HG02852 (cell line): ENCODE data around the gene TCEAL5.
A peak's percentile ranks its signal among the peaks of the same experiment; 100 is the strongest.
"Not testable (repeated sequence)": the region's sequence is repeated elsewhere in the genome, so short reads cannot be mapped to it uniquely, and the experiment has no call there.

ENCODE experiments used
- ATAC-seq: cut with Tn5 transposase; IDR thresholded peaks from one replicate; pipeline ENCODE4 v1.9.1; 2021; ENCODE audit warnings: mild to moderate bottlenecking, moderate library complexity; ENCODE audit not compliant: unreplicated experiment

TCEAL5 gene

GRCh38 chrX:103276581-103277002 is at the start of gene TCEAL5:
TCEAL5 (minus strand) TSS chrX:103276750; CDS start chrX:103274563, 2,187 bp downstream.
- ATAC-seq: no peak

GRCh38 chrX:103311399-103311780 is 34.8 kb upstream of the TCEAL5 start:
- no peak for ATAC-seq

- peak; percentile 98 for ATAC-seq
These were observed 34.2 kb upstream of the TCEAL5 start, which contains the start of gene BEX2 for GRCh38 chrX:103310555-103311398. BEX2 (minus strand) TSS chrX:103310990; CDS start chrX:103309976, 1,014 bp downstream.

GRCh38 chrX:103309860-103310554 is 33.5 kb upstream of the TCEAL5 start:
- ATAC-seq: peak; percentile 14

- not testable (repeated sequence) for ATAC-seq
These were observed 29.1 kb upstream of the TCEAL5 start for GRCh38 chrX:103305666-103306065.

GRCh38 chrX:103304705-103305104 is 28.2 kb upstream of the TCEAL5 start:
- no peak for ATAC-seq

GRCh38 chrX:103293118-103293517 is 16.6 kb upstream of the TCEAL5 start:
- no peak for ATAC-seq

GRCh38 chrX:103279624-103280023 is 3.1 kb upstream of the TCEAL5 start:
- no peak for ATAC-seq

- no peak for ATAC-seq
These were observed 493 bp downstream of the TCEAL5 start for GRCh38 chrX:103275947-103276567.

- no peak for ATAC-seq
These were observed 2.3 kb downstream of the TCEAL5 start for GRCh38 chrX:103274284-103274683.

- no peak for ATAC-seq
These were observed 18.3 kb downstream of the TCEAL5 start for GRCh38 chrX:103258275-103258674.

- no peak for ATAC-seq
These were observed 19.9 kb downstream of the TCEAL5 start for GRCh38 chrX:103256651-103257050.

- ATAC-seq: peak; percentile 98
These were observed 21.5 kb downstream of the TCEAL5 start, which contains the start of gene TCEAL8 for GRCh38 chrX:103254921-103255493. TCEAL8 (minus strand) TSS chrX:103255155; CDS start chrX:103253979, 1,176 bp downstream.

GRCh38 chrX:103254171-103254824 is 22.3 kb downstream of the TCEAL5 start:
- peak; percentile 56 for ATAC-seq

GRCh38 chrX:103253608-103254007 is 22.9 kb downstream of the TCEAL5 start:
- no peak for ATAC-seq

GRCh38 chrX:103250977-103251376 is 25.6 kb downstream of the TCEAL5 start:
- ATAC-seq: no peak

- ATAC-seq: no peak
These were observed 26.7 kb downstream of the TCEAL5 start for GRCh38 chrX:103249805-103250204.

- no peak for ATAC-seq
These were observed 28.0 kb downstream of the TCEAL5 start for GRCh38 chrX:103248553-103248952.

GRCh38 chrX:103240155-103240554 is 36.4 kb downstream of the TCEAL5 start:
- no peak for ATAC-seq

GRCh38 chrX:103236296-103236695 is 40.3 kb downstream of the TCEAL5 start:
- no peak for ATAC-seq
